Duodenal mucosa (tissue), 2 donors: Measurements from ENCODE around the gene FARP1.
A peak's percentile ranks its signal among the peaks of the same experiment; 100 is the strongest.

Experiments used
- H3K27ac ChIP-seq: one replicate; pipeline ENCODE4 v1.7.0; 2013; ENCODE audit warnings: low read depth, low read length
- H3K27me3 ChIP-seq, 2 donors: one replicate each; pipeline ENCODE4 v1.7.0; 2013; ENCODE audit warnings: low read length in 2 of 2, control low read depth in 1 of 2; ENCODE audit not compliant: insufficient read depth in 2 of 2, control insufficient read depth in 1 of 2
- H3K36me3 ChIP-seq, 2 donors: one replicate each; pipeline ENCODE4 v1.7.0; 2013; ENCODE audit warnings: low read length in 2 of 2, control low read depth in 1 of 2; ENCODE audit not compliant: insufficient read depth in 2 of 2, control insufficient read depth in 1 of 2
- H3K4me1 ChIP-seq, 2 donors: one replicate each; pipeline ENCODE4 v1.7.0; 2013; ENCODE audit warnings: low read length in 2 of 2, control low read depth in 1 of 2; ENCODE audit not compliant: insufficient read depth in 2 of 2, control insufficient read depth in 1 of 2
- H3K4me3 ChIP-seq, 2 donors: one replicate each; pipeline ENCODE4 v1.7.0; 2013; ENCODE audit warnings: low read length in 2 of 2, low read depth in 1 of 2
- H3K9ac ChIP-seq, 2 donors: one replicate each; pipeline ENCODE4 v1.7.0; 2013; ENCODE audit warnings: low read length in 2 of 2, low read depth in 1 of 2
- H3K9me3 ChIP-seq, 2 donors: one replicate each; pipeline ENCODE4 v1.7.0; 2013; ENCODE audit warnings: low read length in 2 of 2, control low read depth in 1 of 2; ENCODE audit not compliant: control insufficient read depth in 1 of 2

FARP1 gene

GRCh38 chr13:98468361-98468760 lies 325.5 kb downstream of the FARP1 start:
- peaks cover 16 to 26% of the 10 kb centered on the region in 2 donors for H3K4me1 ChIP-seq

GRCh38 chr13:98468929-98469328 lies 326.0 kb downstream of the FARP1 start:
- Histone ChIP-seq H3K4me1 (peaks cover 16 to 26% of the 10 kb centered on the region in 2 donors), H3K36me3 (peaks cover 37 to 57% of the 10 kb centered on the region in 2 donors), H3K27me3 (no peaks in the 10 kb centered on the region), H3K9me3 (no peaks in the 10 kb centered on the region), H3K4me3 (no peak overlapping the region), H3K27ac (no peak overlapping the region), H3K9ac (no peak overlapping the region)

More at GRCh38 chr13:98468361-98468760, 325.5 kb downstream of the FARP1 start:
- no peaks in the 10 kb centered on the region for H3K9me3 ChIP-seq
- no peak overlapping the region for H3K4me3 ChIP-seq
- no peak overlapping the region for H3K27ac ChIP-seq
- peaks cover 35 to 57% of the 10 kb centered on the region in 2 donors for H3K36me3 ChIP-seq
- H3K9ac ChIP-seq = no peak overlapping the region
- H3K27me3 ChIP-seq = no peaks in the 10 kb centered on the region

- Histone ChIP-seq H3K9me3 (no peaks in the 10 kb centered on the region), H3K27ac (no peak overlapping the region), H3K36me3 (peaks cover 26 to 52% of the 10 kb centered on the region in 2 donors), H3K4me1 (peaks cover 16 to 26% of the 10 kb centered on the region in 2 donors), H3K9ac (no peak overlapping the region), H3K27me3 (no peaks in the 10 kb centered on the region), H3K4me3 (no peak overlapping the region)
Observed at GRCh38 chr13:98470920-98471319, 328.0 kb downstream of the FARP1 start.

GRCh38 chr13:98471934-98472333 lies 329.0 kb downstream of the FARP1 start:
- Histone ChIP-seq H3K4me3 (no peak overlapping the region), H3K9me3 (no peaks in the 10 kb centered on the region), H3K9ac (no peak overlapping the region), H3K36me3 (peaks cover 26 to 47% of the 10 kb centered on the region in 2 donors), H3K27ac (no peak overlapping the region), H3K4me1 (peaks cover 21 to 27% of the 10 kb centered on the region in 2 donors), H3K27me3 (no peaks in the 10 kb centered on the region)

- Histone ChIP-seq H3K27ac (no peak overlapping the region), H3K27me3 (no peaks in the 10 kb centered on the region), H3K36me3 (peaks cover 18 to 46% of the 10 kb centered on the region in 2 donors), H3K9ac (no peak overlapping the region), H3K4me3 (no peak overlapping the region), H3K9me3 (no peaks in the 10 kb centered on the region), H3K4me1 (peaks cover 20% of the 10 kb centered on the region in 2 donors)
Observed at GRCh38 chr13:98473135-98473787, 330.4 kb downstream of the FARP1 start.

GRCh38 chr13:98473788-98474144 lies 330.9 kb downstream of the FARP1 start:
- Histone ChIP-seq H3K4me3 (no peak overlapping the region), H3K27ac (no peak overlapping the region), H3K27me3 (no peaks in the 10 kb centered on the region), H3K36me3 (peaks cover 12 to 41% of the 10 kb centered on the region in 2 donors), H3K4me1 (peaks cover 20 to 21% of the 10 kb centered on the region in 2 donors), H3K9me3 (no peaks in the 10 kb centered on the region), H3K9ac (no peak overlapping the region)

GRCh38 chr13:98474292-98474691 lies 331.4 kb downstream of the FARP1 start:
- Histone ChIP-seq H3K4me1 (peaks cover 20 to 21% of the 10 kb centered on the region in 2 donors), H3K9ac (no peak overlapping the region), H3K36me3 (peaks cover 11 to 37% of the 10 kb centered on the region in 2 donors), H3K9me3 (no peaks in the 10 kb centered on the region), H3K4me3 (no peak overlapping the region), H3K27me3 (no peaks in the 10 kb centered on the region), H3K27ac (no peak overlapping the region)

GRCh38 chr13:98474761-98475160 lies 331.9 kb downstream of the FARP1 start:
- Histone ChIP-seq H3K9ac (no peak overlapping the region), H3K27me3 (no peaks in the 10 kb centered on the region), H3K27ac (no peak overlapping the region), H3K9me3 (no peaks in the 10 kb centered on the region), H3K4me3 (no peak overlapping the region), H3K36me3 (peaks cover 11 to 36% of the 10 kb centered on the region in 2 donors), H3K4me1 (peaks cover 20 to 21% of the 10 kb centered on the region in 2 donors)

- Histone ChIP-seq H3K4me1 (peaks cover 20 to 21% of the 10 kb centered on the region in 2 donors), H3K36me3 (peaks cover 11 to 36% of the 10 kb centered on the region in 2 donors), H3K9ac (no peak overlapping the region), H3K4me3 (no peak overlapping the region), H3K9me3 (no peaks in the 10 kb centered on the region), H3K27me3 (no peaks in the 10 kb centered on the region), H3K27ac (no peak overlapping the region)
Observed at GRCh38 chr13:98475522-98475921, 332.6 kb downstream of the FARP1 start.

GRCh38 chr13:98476106-98476505 lies 333.2 kb downstream of the FARP1 start:
- peak overlapping the region in 1 of 2 donors; percentile 24 for H3K4me3 ChIP-seq
- H3K27ac ChIP-seq = no peak overlapping the region
- peaks cover 25% of the 10 kb centered on the region in 2 donors for H3K4me1 ChIP-seq
- H3K9me3 ChIP-seq = no peaks in the 10 kb centered on the region
- H3K27me3 ChIP-seq = no peaks in the 10 kb centered on the region
- peaks cover 12 to 35% of the 10 kb centered on the region in 2 donors for H3K36me3 ChIP-seq
- no peak overlapping the region for H3K9ac ChIP-seq
